Ramos (cell line): Measurements from ENCODE around the gene TMCO5A.

ENCODE experiments used
- in situ Hi-C: fragments of 300-500 bp; cut with MboI; formaldehyde crosslinking; loops from one replicate; pipeline ENCODE4 v1.14.3; 2022; ENCODE audit warnings: low sequenced_read_pairs; ENCODE audit not compliant: unreplicated experiment

The TMCO5A gene

GRCh38 chr15:37934340-37934739, at the start of gene TMCO5A:
Gene TMCO5A, plus strand, starts transcription at chr15:37934640. Its CDS starts 1,684 bp downstream, at chr15:37936324.
- in situ Hi-C loops = no loop called here

- in situ Hi-C loops = no loop called here
Observed at GRCh38 chr15:37885651-37886050, 48.8 kb upstream of the TMCO5A start.

- in situ Hi-C loops = no loop called here
Observed at GRCh38 chr15:37888356-37888755, 46.1 kb upstream of the TMCO5A start.

GRCh38 chr15:37891766-37892368, 42.6 kb upstream of the TMCO5A start:
- in situ Hi-C loops = no loop called here

- in situ Hi-C loops = no loop called here
Observed at GRCh38 chr15:37893309-37893708, 41.1 kb upstream of the TMCO5A start.

- in situ Hi-C loops = no loop called here
Observed at GRCh38 chr15:37898362-37898761, 36.1 kb upstream of the TMCO5A start.

- in situ Hi-C loops = no loop called here
Observed at GRCh38 chr15:37900326-37901221, 33.9 kb upstream of the TMCO5A start.

- in situ Hi-C loops = no loop called here
Observed at GRCh38 chr15:37902126-37902525, 32.3 kb upstream of the TMCO5A start.

- in situ Hi-C loops = no loop called here
Observed at GRCh38 chr15:37903919-37904625, 30.4 kb upstream of the TMCO5A start.

- in situ Hi-C loops = no loop called here
Observed at GRCh38 chr15:37907136-37907535, 27.3 kb upstream of the TMCO5A start.

- in situ Hi-C loops = no loop called here
Observed at GRCh38 chr15:37921527-37922385, 12.7 kb upstream of the TMCO5A start.

- in situ Hi-C loops = no loop called here
Observed at GRCh38 chr15:37926136-37926535, 8.3 kb upstream of the TMCO5A start.

GRCh38 chr15:37929238-37929637, 5.2 kb upstream of the TMCO5A start:
- in situ Hi-C loops = no loop called here

GRCh38 chr15:37931321-37931720, 3.1 kb upstream of the TMCO5A start:
- in situ Hi-C loops = no loop called here

- in situ Hi-C loops = no loop called here
Observed at GRCh38 chr15:37931868-37932267, 2.6 kb upstream of the TMCO5A start.

- in situ Hi-C loops = no loop called here
Observed at GRCh38 chr15:37932549-37932948, 1.9 kb upstream of the TMCO5A start.

- in situ Hi-C loops = no loop called here
Observed at GRCh38 chr15:37933666-37934065, 774 bp upstream of the TMCO5A start.

GRCh38 chr15:37940876-37941275, 6.4 kb downstream of the TMCO5A start:
- in situ Hi-C loops = no loop called here

- in situ Hi-C loops = no loop called here
Observed at GRCh38 chr15:37941779-37942178, 7.3 kb downstream of the TMCO5A start.

- in situ Hi-C loops = no loop called here
Observed at GRCh38 chr15:37951999-37952398, 17.6 kb downstream of the TMCO5A start.
